GM12801 (cell line): ENCODE results near the gene GAS2L2.

ENCODE experiments used
- TF ChIP-seq, protein P1 (sequence below): IDR thresholded peaks from one replicate; pipeline ENCODE4 v1.5.1; 2011; ENCODE audit warnings: control low read depth; ENCODE audit not compliant: insufficient read length; ENCODE audit errors: extremely low read depth

Gene GAS2L2

DNA sequence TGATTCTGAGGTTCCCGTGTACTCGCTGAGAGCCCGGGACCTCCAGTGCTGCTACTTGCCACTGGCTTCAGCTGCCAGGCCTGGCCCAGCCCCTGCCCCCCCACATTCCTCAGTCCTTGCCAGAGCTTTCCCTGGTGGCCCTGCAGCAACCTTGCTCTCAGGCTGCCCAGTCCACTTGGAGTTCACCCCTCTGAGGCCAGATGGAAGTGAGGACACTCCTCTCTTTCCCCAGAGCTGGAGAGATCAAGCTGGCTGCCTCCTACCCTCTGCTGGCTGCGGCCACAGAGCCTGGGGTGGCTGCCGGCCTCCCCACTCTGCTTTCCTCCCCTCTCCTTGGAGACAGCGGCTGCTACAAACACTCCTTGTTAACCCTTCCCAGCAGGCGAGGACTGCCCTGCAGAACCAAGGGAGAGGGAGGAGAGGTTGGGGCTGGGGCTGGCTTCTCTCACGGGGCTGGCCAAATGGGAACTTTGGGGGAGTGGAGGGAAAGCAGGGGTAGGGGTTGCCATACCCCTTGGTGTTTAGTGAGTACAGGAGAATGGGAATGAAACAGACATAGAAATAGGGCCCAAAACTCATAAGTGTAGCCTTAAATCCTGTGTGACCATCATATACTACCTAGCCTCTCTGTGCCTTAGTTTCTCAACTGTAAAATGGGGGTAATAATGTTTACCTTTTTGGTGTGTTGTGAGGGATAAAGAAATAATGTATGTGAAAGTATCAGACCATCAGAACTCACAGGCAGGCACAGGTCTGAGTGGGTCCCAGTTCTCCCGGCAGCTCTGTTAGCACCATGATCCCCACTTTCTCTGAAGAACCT, at the start of gene GAS2L2:
Gene GAS2L2 (minus strand): TSS at position 295 of the 820 bp plus-strand sequence. CDS start 389 bp downstream, outside the sequence.
- TF ChIP-seq, protein P1, sequence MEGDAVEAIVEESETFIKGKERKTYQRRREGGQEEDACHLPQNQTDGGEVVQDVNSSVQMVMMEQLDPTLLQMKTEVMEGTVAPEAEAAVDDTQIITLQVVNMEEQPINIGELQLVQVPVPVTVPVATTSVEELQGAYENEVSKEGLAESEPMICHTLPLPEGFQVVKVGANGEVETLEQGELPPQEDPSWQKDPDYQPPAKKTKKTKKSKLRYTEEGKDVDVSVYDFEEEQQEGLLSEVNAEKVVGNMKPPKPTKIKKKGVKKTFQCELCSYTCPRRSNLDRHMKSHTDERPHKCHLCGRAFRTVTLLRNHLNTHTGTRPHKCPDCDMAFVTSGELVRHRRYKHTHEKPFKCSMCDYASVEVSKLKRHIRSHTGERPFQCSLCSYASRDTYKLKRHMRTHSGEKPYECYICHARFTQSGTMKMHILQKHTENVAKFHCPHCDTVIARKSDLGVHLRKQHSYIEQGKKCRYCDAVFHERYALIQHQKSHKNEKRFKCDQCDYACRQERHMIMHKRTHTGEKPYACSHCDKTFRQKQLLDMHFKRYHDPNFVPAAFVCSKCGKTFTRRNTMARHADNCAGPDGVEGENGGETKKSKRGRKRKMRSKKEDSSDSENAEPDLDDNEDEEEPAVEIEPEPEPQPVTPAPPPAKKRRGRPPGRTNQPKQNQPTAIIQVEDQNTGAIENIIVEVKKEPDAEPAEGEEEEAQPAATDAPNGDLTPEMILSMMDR = no peak

DNA sequence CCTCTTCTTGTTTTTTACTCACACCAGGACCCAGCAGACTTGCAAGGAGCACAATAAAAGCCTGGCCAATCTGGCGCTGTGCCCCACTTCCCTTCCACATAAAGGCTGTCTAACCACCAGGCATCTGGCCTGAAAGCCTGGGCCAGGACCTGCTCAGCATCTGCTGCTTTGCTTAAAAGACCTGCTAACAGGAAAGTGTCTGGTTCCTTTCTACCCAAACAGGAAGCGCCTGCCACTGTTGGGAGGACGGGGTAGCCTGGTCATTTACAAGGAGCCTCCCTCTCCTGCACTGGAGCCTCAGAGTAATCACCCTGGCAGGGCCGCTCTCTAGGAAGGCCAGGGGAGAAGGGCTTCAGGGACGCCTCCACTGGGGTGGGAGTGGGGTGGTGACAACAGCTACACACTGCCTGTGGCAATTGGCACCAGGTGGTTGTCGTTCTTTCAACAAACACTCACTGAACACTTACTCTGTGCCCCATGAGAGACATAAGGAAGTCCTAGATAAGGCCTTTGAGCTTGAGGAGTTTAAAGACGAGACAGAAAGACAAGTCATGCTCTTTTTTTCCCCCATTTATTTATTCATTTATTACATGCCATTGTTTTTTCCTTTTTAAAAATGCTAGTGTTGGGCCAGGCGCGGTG, 48.7 kb upstream of the GAS2L2 start:
- TF ChIP-seq, protein P1 = no peak

- TF ChIP-seq, protein P1 = no peak
Observed at GRCh38 chr17:35799942-35800341, 46.9 kb upstream of the GAS2L2 start.

- TF ChIP-seq, protein P1 = no peak
Observed at GRCh38 chr17:35797918-35798317, 44.9 kb upstream of the GAS2L2 start.

DNA sequence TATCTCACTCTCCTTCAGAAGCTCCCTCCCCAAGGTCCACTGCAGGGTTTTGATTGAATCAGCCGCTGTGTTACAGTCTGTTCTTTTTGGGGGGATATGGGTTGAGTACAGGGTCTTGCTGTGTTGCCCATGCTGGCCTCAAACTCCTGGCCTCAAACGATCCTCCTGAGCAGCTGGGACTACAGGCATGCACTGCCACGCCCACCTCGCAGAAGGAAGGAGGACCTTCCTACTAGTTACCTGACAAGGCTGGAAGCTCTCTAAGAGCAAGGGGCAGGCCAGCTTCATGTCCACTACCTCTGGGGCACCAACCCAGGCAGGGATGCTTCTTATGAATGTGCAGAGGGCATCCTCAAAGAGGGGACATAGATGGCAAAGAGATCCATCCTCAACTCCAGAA, 44.3 kb upstream of the GAS2L2 start:
- TF ChIP-seq, protein P1 = no peak

DNA sequence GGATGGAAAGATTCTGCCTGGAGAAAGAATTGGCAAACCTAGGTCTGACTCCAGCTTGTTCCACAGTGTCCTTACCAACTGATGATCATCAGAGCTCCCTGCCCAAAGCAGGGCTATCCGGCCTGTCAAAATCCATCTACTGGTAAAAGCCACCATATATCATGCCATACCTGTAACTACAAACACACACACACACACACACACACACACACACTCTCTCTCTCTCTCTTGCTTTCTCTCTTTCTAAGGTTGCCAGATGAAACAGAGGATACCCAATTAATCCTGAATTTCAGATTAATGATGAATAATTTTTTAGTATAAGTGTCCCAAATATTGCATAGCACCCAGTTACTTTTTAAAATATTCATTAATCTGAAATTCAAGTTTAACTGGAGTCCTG, 43.9 kb upstream of the GAS2L2 start:
- TF ChIP-seq, protein P1 = no peak

GRCh38 chr17:35795871-35796265, 42.8 kb upstream of the GAS2L2 start:
- TF ChIP-seq, protein P1 = no peak
